Right cardiac atrium (tissue), 5 donors: ENCODE results near the gene ITGAX. TPM values are rescaled to one million over a fixed set of nuclear protein-coding genes. Genes with fewer than 3 reads are reported as not detected.
A peak's percentile ranks its signal among the peaks of the same experiment; 100 is the strongest.

ENCODE experiments used
- ATAC-seq, 2 donors: fragments of 200-7000 bp; cut with Tn5 transposase; one replicate each; pipeline versions ENCODE4 v1.8.0 to v1.9.1; 2020; ENCODE audit warnings: moderate library complexity in 2 of 2, mild to moderate bottlenecking in 1 of 2
- DNase-seq, 3 donors: peaks; one replicate each; pipeline ENCODE4 v3.0.0-alpha.2; 2020
- H3K27ac ChIP-seq: one replicate; pipeline ENCODE4 v1.5.1; 2013; ENCODE audit warnings: mild to moderate bottlenecking, low read length, control low read depth, moderate library complexity
- H3K27me3 ChIP-seq: one replicate; pipeline ENCODE4 v1.6.1; 2013; ENCODE audit not compliant: control insufficient read depth, insufficient read depth
- H3K4me1 ChIP-seq: one replicate; pipeline ENCODE4 v1.6.1; 2013; ENCODE audit warnings: low read length; ENCODE audit not compliant: control insufficient read depth, insufficient read depth
- H3K4me3 ChIP-seq: one replicate; pipeline ENCODE4 v1.5.1; 2013; ENCODE audit warnings: low read length, control low read depth
- H3K9me3 ChIP-seq: one replicate; pipeline ENCODE4 v1.6.1; 2013; ENCODE audit warnings: low read length; ENCODE audit not compliant: control insufficient read depth
- WGBS: extraction: QIAGEN DNeasy Blood & Tissue Kit; methylation state at CpG from one replicate; pipeline ENCODE4 v1.1.7; 2013; 5-methylcytosine and 5-hydroxymethylcytosine counted together
- intact Hi-C, 4 donors: fragments of 100-400 bp; cut with DNase I; formaldehyde crosslinking; loops; one replicate each; pipeline versions ENCODE4 v1.11.0 to v1.14.0; 2022 to 2023
- polyA plus RNA-seq: library from polyadenylated mRNA; stranded (reverse); fragments of 200-250 nt; gene quantifications from one replicate; pipeline ENCODE4 v1.2.3, GENCODE V29; 2013
- total RNA-seq, 4 donors: library from RNA; stranded (reverse); fragmentation: NEBNext Ultra II Directional; extraction: Animal tissue kit (Norgen Biotek cat#: 25700); gene quantifications; one replicate each; pipeline ENCODE4 v1.2.1, GENCODE V29; 2021
- donor health status: healthy with polysubstance abuse.
- donor health status: DM: no; HTN: yes; CAD: no.
- donor health status: DM: no; HTN: no; CAD: no.
- donor health status: DM: no; HTN: yes; CAD: no; lungs with severe emphysema.
- donor health status: DM: yes; HTN: yes; CAD: no.

Gene ITGAX
- total and polyA plus RNA-seq, 5 donors, result 1.1 to 2.1 (median 1.8) TPM

- no peaks in the 10 kb centered on the region for H3K9me3 ChIP-seq
- intact Hi-C loops, result no loop called here
- H3K27me3 ChIP-seq, result no peaks in the 10 kb centered on the region
- peak in 1 of 2 donors; percentile 14 for ATAC-seq
- no peak for DNase-seq
- WGBS, result 70% methylated on average over 9 of the region's 9 CpGs
- H3K4me3 ChIP-seq, result no peak overlapping the region
- H3K27ac ChIP-seq, result no peak overlapping the region
- H3K4me1 ChIP-seq, result no peaks in the 10 kb centered on the region
Measured at GRCh38 chr16:31397701-31398100, 42.7 kb downstream of the ITGAX start.

DNA sequence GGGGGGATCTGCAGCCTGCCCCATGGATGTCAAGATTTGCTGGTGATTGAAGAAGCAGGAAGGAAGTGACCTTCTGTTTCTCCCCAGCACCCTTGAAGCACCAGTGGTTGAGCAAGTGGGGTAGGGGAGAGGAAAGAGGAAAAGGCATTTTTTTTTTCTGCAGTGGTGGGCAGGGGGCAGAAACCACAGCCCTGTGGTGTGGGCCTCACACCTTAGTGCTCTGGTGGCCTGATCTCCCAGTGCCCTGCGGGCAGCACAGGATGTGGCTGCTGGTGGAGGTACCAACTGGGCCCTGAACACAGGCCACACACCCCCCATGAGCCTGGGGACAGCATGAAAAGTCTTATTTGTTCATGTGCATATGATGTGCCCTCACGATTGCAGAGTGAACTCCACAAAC, 45.2 kb downstream of the ITGAX start:
- Histone ChIP-seq H3K4me3 (no peak overlapping the region), H3K27me3 (no peaks in the 10 kb centered on the region), H3K27ac (no peak overlapping the region), H3K4me1 (no peaks in the 10 kb centered on the region), H3K9me3 (no peaks in the 10 kb centered on the region)
- DNase-seq (no peak), ATAC-seq (peak; percentile 27 to 33)
- intact Hi-C loops, result no loop called here
- 71% methylated on average over 2 of the region's 2 CpGs for WGBS

GRCh38 chr16:31401436-31401835, 46.5 kb downstream of the ITGAX start:
- DNase-seq, result no peak
- WGBS, result 70% methylated on average over 11 of the region's 11 CpGs
- Histone ChIP-seq H3K27ac (no peak overlapping the region), H3K27me3 (no peaks in the 10 kb centered on the region), H3K4me1 (no peaks in the 10 kb centered on the region), H3K4me3 (no peak overlapping the region), H3K9me3 (no peaks in the 10 kb centered on the region)
- intact Hi-C loops, result no loop called here
- ATAC-seq, result no peak

DNA sequence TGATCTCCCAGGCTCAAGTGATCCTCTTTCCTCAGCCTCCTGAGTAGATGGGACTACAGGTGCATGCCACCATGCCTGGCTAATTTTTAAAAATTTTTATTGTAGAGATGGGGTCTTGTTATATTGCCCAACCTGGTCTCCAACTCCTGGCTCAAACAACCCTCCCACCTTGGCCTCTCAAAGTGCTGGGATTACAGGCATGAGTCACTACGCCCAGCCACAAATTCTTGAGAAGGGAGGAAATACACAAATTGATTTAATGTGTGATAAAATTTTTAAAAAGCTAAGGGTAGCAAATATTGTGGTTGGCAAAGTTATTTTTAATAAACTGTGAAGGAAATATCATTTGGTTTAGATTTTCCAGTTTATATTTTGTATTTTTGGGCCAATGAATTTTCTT, 47.7 kb downstream of the ITGAX start:
- WGBS, result 75% methylated on average over 1 of the region's 1 CpG
- Histone ChIP-seq H3K9me3 (no peaks in the 10 kb centered on the region), H3K4me3 (no peak overlapping the region), H3K27ac (no peak overlapping the region), H3K4me1 (no peaks in the 10 kb centered on the region), H3K27me3 (no peaks in the 10 kb centered on the region)
- ATAC-seq, result no peak
- intact Hi-C loops, result no loop called here
- DNase-seq, result no peak

DNA sequence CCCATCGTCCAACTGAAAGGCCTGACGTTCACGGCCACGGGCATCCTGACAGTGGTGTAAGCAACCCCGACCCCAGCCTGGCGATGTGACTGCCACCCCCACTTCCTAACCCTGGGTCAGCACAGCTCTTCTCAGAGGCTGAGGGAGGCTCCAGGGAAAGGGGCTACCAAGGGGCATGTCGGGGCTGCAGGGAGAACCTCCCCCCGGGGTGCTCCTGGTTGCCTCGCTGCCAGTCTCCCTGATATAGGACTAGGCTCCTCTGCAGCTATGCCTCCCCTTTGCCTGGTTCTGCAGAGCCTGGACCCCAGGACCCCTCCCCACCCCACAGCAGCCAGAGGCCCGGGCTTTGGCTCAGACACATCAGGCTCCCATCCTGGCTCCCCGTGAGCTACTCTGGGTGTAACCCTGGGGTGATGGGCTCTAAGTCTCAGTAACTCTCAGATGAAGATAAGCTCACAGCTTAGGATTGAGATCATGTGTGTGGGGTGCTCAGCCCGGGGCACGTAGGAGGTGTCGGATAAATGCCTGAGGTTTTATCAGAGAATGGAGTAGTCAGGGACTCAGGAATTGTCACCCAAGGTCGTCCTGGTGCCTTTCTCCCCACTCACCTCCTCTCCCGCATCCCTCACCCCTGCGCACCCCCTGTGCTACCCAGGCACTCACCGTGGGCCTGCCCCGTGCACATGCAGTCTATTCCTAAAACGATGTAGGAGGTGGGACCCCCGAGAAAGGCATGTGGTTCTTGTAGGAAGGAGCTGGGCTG, 48.8 kb downstream of the ITGAX start:
- no peaks in the 10 kb centered on the region for H3K4me1 ChIP-seq
- no peaks in the 10 kb centered on the region for H3K27me3 ChIP-seq
- ATAC-seq (no peak), DNase-seq (no peak)
- 72% methylated on average over 21 of the region's 21 CpGs for WGBS
- H3K9me3 ChIP-seq, result no peaks in the 10 kb centered on the region
- no peak overlapping the region for H3K27ac ChIP-seq
- H3K4me3 ChIP-seq, result no peak overlapping the region
- intact Hi-C loops, result no loop called here

- Histone ChIP-seq H3K9me3 (no peaks in the 10 kb centered on the region), H3K4me1 (no peaks in the 10 kb centered on the region), H3K27me3 (no peaks in the 10 kb centered on the region), H3K4me3 (no peak overlapping the region), H3K27ac (no peak overlapping the region)
- 57% methylated on average over 9 of the region's 9 CpGs for WGBS
- intact Hi-C loops, result no loop called here
- DNase-seq, result no peak
- peak in 1 of 2 donors; percentile 22 for ATAC-seq
Measured at GRCh38 chr16:31404353-31405064, 49.5 kb downstream of the ITGAX start.

- Histone ChIP-seq H3K4me3 (no peak overlapping the region), H3K27me3 (no peaks in the 10 kb centered on the region), H3K4me1 (no peaks in the 10 kb centered on the region), H3K9me3 (no peaks in the 10 kb centered on the region), H3K27ac (no peak overlapping the region)
- no peak for DNase-seq
- 86% methylated on average over 8 of the region's 8 CpGs for WGBS
- intact Hi-C loops, result no loop called here
- ATAC-seq, result no peak
Measured at GRCh38 chr16:31407406-31407805, 52.4 kb downstream of the ITGAX start.

- WGBS, result 69% methylated on average over 3 of the region's 3 CpGs
Measured at GRCh38 chr16:31409433-31409832, 54.5 kb downstream of the ITGAX start.

GRCh38 chr16:31410082-31410481, 55.1 kb downstream of the ITGAX start:
- Histone ChIP-seq H3K4me1 (no peaks in the 10 kb centered on the region), H3K9me3 (no peaks in the 10 kb centered on the region), H3K4me3 (no peak overlapping the region), H3K27ac (no peak overlapping the region), H3K27me3 (no peaks in the 10 kb centered on the region)
- no peak for DNase-seq
- no peak for ATAC-seq
- intact Hi-C loops, result no loop called here
- 77% methylated on average over 9 of the region's 9 CpGs for WGBS

More at GRCh38 chr16:31409433-31409832, 54.5 kb downstream of the ITGAX start:
- Histone ChIP-seq H3K27ac (no peak overlapping the region), H3K27me3 (no peaks in the 10 kb centered on the region), H3K4me1 (no peaks in the 10 kb centered on the region), H3K9me3 (no peaks in the 10 kb centered on the region), H3K4me3 (no peak overlapping the region)
- DNase-seq (no peak), ATAC-seq (no peak)
- intact Hi-C loops, result no loop called here

DNA sequence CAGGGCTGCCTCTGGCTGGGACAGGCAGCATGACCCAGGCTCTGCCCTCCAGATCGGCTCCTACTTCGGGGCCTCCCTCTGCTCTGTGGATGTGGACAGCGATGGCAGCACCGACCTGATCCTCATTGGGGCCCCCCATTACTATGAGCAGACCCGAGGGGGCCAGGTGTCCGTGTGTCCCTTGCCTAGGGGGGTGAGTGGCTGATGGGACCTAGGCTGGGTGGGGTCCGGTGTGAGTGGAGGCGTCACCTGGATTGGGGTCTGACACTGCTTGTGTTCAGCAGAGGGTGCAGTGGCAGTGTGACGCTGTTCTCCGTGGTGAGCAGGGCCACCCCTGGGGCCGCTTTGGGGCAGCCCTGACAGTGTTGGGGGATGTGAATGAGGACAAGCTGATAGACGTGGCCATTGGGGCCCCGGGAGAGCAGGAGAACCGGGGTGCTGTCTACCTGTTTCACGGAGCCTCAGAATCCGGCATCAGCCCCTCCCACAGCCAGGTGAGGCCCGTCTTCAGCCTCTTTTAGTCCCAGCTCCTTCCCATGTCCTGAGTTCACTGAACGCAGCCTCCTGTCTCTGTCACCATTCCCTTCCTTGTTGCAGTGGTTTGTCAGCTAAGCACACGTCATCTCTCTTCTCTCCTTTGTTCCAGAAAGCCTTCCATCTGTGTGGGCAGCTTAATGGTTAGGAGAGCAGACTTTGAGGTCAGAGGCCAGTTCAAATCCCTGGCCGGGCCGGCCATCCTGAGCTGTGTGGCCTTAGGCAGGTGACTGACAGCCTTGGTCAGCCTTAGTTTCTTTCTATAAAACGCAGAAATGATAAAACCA, 56.3 kb downstream of the ITGAX start:
- H3K27me3 ChIP-seq, result no peaks in the 10 kb centered on the region
- no peak for ATAC-seq
- no peaks in the 10 kb centered on the region for H3K9me3 ChIP-seq
- no peak overlapping the region for H3K27ac ChIP-seq
- intact Hi-C loops, result no loop called here
- WGBS, result 77% methylated on average over 22 of the region's 22 CpGs
- no peaks in the 10 kb centered on the region for H3K4me1 ChIP-seq
- DNase-seq, result no peak
- H3K4me3 ChIP-seq, result no peak overlapping the region

- H3K4me3 ChIP-seq, result no peak overlapping the region
- no peak overlapping the region for H3K27ac ChIP-seq
- WGBS, result 84% methylated on average over 10 of the region's 10 CpGs
- DNase-seq, result no peak
- intact Hi-C loops, result no loop called here
- H3K4me1 ChIP-seq, result no peaks in the 10 kb centered on the region
- no peak for ATAC-seq
- no peaks in the 10 kb centered on the region for H3K27me3 ChIP-seq
- H3K9me3 ChIP-seq, result no peaks in the 10 kb centered on the region
Measured at GRCh38 chr16:31412750-31413149, 57.8 kb downstream of the ITGAX start.
